Ovary (tissue), 9 donors: ENCODE results near the gene UNC13B. TPM values are rescaled to one million over a fixed set of nuclear protein-coding genes. Genes with fewer than 3 reads are reported as not detected.
A peak's percentile ranks its signal among the peaks of the same experiment; 100 is the strongest.

ENCODE experiments used
- DNase-seq, 5 donors: peaks; one replicate each; pipeline ENCODE4 v3.0.0-alpha.2; 2019 to 2020
- H3K27ac ChIP-seq, 2 donors: fragments of 200-600 bp; one replicate each; pipeline versions ENCODE4 v1.5.1 to v1.8.0; 2019 to 2022
- H3K27me3 ChIP-seq: fragments of 200-600 bp; one replicate; pipeline ENCODE4 v1.8.0; 2022
- H3K36me3 ChIP-seq: fragments of 200-600 bp; sonication (generic); one replicate; pipeline ENCODE4 v1.5.1; 2019
- H3K4me1 ChIP-seq: one replicate; pipeline ENCODE4 v1.8.1; 2013; ENCODE audit warnings: mild to moderate bottlenecking, moderate library complexity; ENCODE audit not compliant: insufficient read depth
- H3K4me3 ChIP-seq: fragments of 200-600 bp; sonication (generic); one replicate; pipeline ENCODE4 v1.5.1; 2017
- H3K9me3 ChIP-seq, 2 donors: fragments of 200-600 bp in 1 of 2; sonication (generic) in 1 of 2; one replicate each; pipeline versions ENCODE4 v1.5.1 to v1.8.1; 2013 to 2019; ENCODE audit warnings: mild to moderate bottlenecking in 1 of 2, moderate library complexity in 1 of 2
- EP300 ChIP-seq: sonication (generic); formaldehyde crosslinking; IDR thresholded peaks from one replicate; pipeline ENCODE4 v1.6.1; 2017; ENCODE audit warnings: antibody characterized with exemption
- POLR2A ChIP-seq: fragments of 450-650 bp; IDR thresholded peaks from one replicate; pipeline ENCODE4 v1.6.1; 2017; ENCODE audit warnings: antibody characterized with exemption, mild to moderate bottlenecking, moderate library complexity
- WGBS, 3 donors: extraction: QIAGEN DNeasy Blood & Tissue Kit in 1 of 3; methylation state at CpG; one replicate each; pipeline versions ENCODE4 v1.1.5 to v1.1.7; 2013 to 2017; 5-methylcytosine and 5-hydroxymethylcytosine counted together
- intact Hi-C, 4 donors: fragments of 100-400 bp; cut with DNase I; formaldehyde crosslinking; loops; one replicate each; pipeline versions ENCODE4 v1.11.0 to v1.15.1; 2022 to 2023
- polyA plus RNA-seq, 2 donors: library from polyadenylated mRNA; stranded (reverse); fragments of 200-250 nt in 1 of 2; fragments of 350-450 nt in 1 of 2; fragmentation: Illumina TruSeq in 1 of 2; extraction: RNeasy Lipid Tissue Mini Kit (QIAGEN cat#74804) in 1 of 2; gene quantifications; one replicate each; pipeline ENCODE4 v1.2.3, GENCODE V29; 2013 to 2014
- total RNA-seq, 7 donors: library from RNA; depleted of rRNA in 2 of 7; stranded (reverse); fragments of >200 nt in 2 of 7; fragmentation: NEBNext Ultra II Directional in 3 of 7; extraction: Animal tissue kit (Norgen Biotek cat#: 25700) in 3 of 7; gene quantifications; one replicate each; pipeline versions ENCODE4 v1.1.0 to v1.2.4, GENCODE V29; 2016 to 2023
- TF ChIP-seq, protein P1 (sequence below), 3 donors: fragments of 450-650 bp in 2 of 3; fragments of 200-600 bp in 1 of 3; IDR thresholded peaks; one replicate each; pipeline versions ENCODE4 v1.5.1 to v1.8.0; 2016 to 2022; ENCODE audit warnings: antibody characterized with exemption in 3 of 3, mild to moderate bottlenecking in 1 of 3
- donor health status: DM: no; HTN: no; CAD: no; lungs with moderate emphysema.
- donor health status: DM: no; HTN: no; CAD: no.
- donor health status: Bipolar disorder and iron deficiency.
- donor health status: DM: yes; HTN: yes; CAD: no.
- donor health status: DM: no; HTN: no; CAD: no.
- donor health status: DM: yes; HTN: yes; CAD: no.

The UNC13B gene
- total and polyA plus RNA-seq, 9 donors: 5.7 to 30.2 (median 16.6) TPM

DNA sequence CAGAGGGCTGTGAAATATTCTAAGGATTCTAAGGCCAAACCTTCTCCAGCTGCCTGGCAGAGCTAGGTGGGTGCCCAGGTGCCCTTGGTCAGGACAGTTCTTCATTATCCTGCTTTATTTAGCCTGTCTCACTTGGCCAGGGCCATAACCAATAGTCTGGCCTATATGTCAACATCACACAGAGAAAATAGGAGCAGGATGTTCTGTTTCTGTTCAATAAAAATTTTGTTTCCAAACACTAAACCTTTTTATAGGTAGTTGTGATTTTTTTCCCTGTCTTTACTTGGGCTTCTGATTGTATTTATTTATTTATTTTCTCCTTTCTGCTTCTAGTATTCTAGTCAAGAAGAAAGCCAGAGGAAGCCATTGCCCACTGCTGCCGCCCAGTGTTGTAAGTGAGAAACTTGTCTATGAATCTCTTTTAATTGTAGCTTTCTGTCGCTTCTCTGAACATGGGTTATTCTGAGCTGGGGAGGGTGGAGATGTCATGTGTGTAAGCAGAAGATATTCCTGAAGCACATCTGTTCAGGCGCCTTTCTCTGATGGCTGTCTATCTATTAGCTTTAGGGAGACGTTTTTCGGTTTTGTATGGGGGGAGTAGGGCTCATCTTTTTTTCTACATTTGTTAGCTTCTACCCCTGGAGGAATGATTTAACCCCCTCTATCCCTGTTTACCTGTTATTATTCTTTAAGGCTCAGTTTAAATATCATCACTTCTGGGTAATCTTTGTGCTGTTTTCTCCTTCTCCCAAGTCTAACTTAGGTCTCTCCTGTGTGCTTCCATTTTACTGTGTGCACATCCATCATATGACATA is 97.1 kb downstream of the UNC13B start:
- no peaks in the 10 kb centered on the region for H3K9me3 ChIP-seq
- H3K36me3 ChIP-seq: no peaks in the 10 kb centered on the region
- 8 to 17% (median 10%) methylated on average over 5 of the region's 5 CpGs for WGBS, 3 donors
- DNase-seq: peak; percentile 51 to 75 (median 63)
- H3K4me3 ChIP-seq: no peak overlapping the region
- TF ChIP-seq POLR2A (no peak), EP300 (no peak)
- TF ChIP-seq, protein P1, sequence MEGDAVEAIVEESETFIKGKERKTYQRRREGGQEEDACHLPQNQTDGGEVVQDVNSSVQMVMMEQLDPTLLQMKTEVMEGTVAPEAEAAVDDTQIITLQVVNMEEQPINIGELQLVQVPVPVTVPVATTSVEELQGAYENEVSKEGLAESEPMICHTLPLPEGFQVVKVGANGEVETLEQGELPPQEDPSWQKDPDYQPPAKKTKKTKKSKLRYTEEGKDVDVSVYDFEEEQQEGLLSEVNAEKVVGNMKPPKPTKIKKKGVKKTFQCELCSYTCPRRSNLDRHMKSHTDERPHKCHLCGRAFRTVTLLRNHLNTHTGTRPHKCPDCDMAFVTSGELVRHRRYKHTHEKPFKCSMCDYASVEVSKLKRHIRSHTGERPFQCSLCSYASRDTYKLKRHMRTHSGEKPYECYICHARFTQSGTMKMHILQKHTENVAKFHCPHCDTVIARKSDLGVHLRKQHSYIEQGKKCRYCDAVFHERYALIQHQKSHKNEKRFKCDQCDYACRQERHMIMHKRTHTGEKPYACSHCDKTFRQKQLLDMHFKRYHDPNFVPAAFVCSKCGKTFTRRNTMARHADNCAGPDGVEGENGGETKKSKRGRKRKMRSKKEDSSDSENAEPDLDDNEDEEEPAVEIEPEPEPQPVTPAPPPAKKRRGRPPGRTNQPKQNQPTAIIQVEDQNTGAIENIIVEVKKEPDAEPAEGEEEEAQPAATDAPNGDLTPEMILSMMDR (IDR thresholded peaks at IDR 0.05): peak; percentile 30 to 49 (median 47)
- no peaks in the 10 kb centered on the region for H3K27me3 ChIP-seq
- H3K27ac ChIP-seq: no peak overlapping the region
- intact Hi-C loops: loop anchor here in 2 of 4 donors (5.0 to 10.0 kb wide), 2 partner anchors 142 to 144 kb away; partner anchors contain the start of gene ATOSB (in 2 of the 2)
- H3K4me1 ChIP-seq: no peaks in the 10 kb centered on the region

- H3K27ac ChIP-seq: no peak overlapping the region
- no peaks in the 10 kb centered on the region for H3K36me3 ChIP-seq
- no peaks in the 10 kb centered on the region for H3K9me3 ChIP-seq
- DNase-seq: no peak
- H3K4me3 ChIP-seq: no peak overlapping the region
- TF ChIP-seq EP300: no peak
- TF ChIP-seq POLR2A: no peak
- TF ChIP-seq, protein P1 (IDR thresholded peaks at IDR 0.05): no peak
- H3K27me3 ChIP-seq: no peaks in the 10 kb centered on the region
- WGBS, 3 donors: 86 to 91% (median 88%) methylated on average over 1 of the region's 1 CpG
- intact Hi-C loops: loop anchor here in 1 of 4 donors (10.0 kb wide), 1 partner anchor 135 kb away; no protein-coding TSS in a partner anchor
- no peaks in the 10 kb centered on the region for H3K4me1 ChIP-seq
Measured at GRCh38 chr9:35260186-35260585, 98.4 kb downstream of the UNC13B start.

- TF ChIP-seq, protein P1 (IDR thresholded peaks at IDR 0.05): no peak
- TF ChIP-seq POLR2A: no peak
- TF ChIP-seq EP300: no peak
- DNase-seq: no peak
- intact Hi-C loops: loop anchor here in 1 of 4 donors (10.0 kb wide), 1 partner anchor 137 kb away; no protein-coding TSS in a partner anchor
- Histone ChIP-seq H3K9me3 (no peaks in the 10 kb centered on the region), H3K4me1 (no peaks in the 10 kb centered on the region), H3K27ac (no peak overlapping the region), H3K27me3 (no peaks in the 10 kb centered on the region), H3K4me3 (no peak overlapping the region), H3K36me3 (no peaks in the 10 kb centered on the region)
- 97 to 98% (median 97%) methylated on average over 2 of the region's 2 CpGs for WGBS, 3 donors
Measured at GRCh38 chr9:35262064-35262463, 100.3 kb downstream of the UNC13B start.

DNA sequence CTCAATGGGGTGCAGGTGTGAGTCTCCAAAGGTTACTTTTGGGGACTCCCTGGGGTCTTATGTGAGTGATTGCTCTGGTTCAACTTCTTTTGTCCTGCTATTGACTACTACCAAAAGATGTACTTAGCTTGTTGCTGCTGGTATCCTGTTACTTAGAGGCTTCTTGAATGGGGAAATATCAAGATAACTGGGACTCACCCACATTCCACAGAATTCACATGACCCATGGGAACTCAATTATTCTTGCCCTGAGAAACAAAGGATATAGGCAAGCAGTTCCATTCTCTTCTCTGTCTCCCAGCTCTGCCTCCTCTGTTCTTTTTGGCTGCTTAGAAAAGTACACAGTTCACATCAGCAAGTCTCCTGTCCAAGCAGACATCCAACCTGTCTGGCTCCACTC is 105.9 kb downstream of the UNC13B start:
- no peak overlapping the region for H3K27ac ChIP-seq
- H3K27me3 ChIP-seq: no peaks in the 10 kb centered on the region
- DNase-seq: no peak
- intact Hi-C loops: loop anchor here in 1 of 4 donors (10.0 kb wide), 1 partner anchor 143 kb away; no protein-coding TSS in a partner anchor
- H3K36me3 ChIP-seq: no peaks in the 10 kb centered on the region
- H3K4me3 ChIP-seq: no peak overlapping the region
- no peak for TF ChIP-seq POLR2A
- no peaks in the 10 kb centered on the region for H3K4me1 ChIP-seq
- no peaks in the 10 kb centered on the region for H3K9me3 ChIP-seq

DNA sequence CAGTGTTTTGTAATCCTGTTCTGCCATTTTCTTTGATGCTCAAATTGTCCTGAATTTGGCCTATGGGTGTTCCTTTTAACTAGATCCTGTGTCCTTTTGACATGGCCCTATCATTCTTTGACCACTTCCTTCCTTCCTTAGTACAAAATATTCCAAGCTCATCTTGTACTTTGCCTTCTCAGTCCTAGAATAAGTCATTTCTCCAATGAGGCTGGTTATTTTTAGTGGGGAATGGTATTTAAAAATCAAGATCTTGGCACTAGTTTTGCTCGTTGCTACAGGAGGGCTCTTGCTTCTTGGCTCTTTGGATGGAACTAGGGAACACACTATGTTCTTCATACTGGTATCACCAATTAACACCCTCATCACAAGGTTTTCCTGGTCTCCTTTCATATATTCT is 108.1 kb downstream of the UNC13B start:
- TF ChIP-seq POLR2A (no peak), EP300 (no peak)
- TF ChIP-seq, protein P1 (IDR thresholded peaks at IDR 0.05): no peak
- intact Hi-C loops: loop anchor here in 1 of 4 donors (10.0 kb wide), 1 partner anchor 145 kb away; no protein-coding TSS in a partner anchor
- 48 to 57% (median 55%) methylated on average over 1 of the region's 1 CpG for WGBS, 3 donors
- DNase-seq: no peak
- H3K9me3 ChIP-seq: no peaks in the 10 kb centered on the region
- no peaks in the 10 kb centered on the region for H3K4me1 ChIP-seq
- no peak overlapping the region for H3K27ac ChIP-seq
- no peak overlapping the region for H3K4me3 ChIP-seq
- H3K36me3 ChIP-seq: no peaks in the 10 kb centered on the region
- no peaks in the 10 kb centered on the region for H3K27me3 ChIP-seq
